HCT116 (cell line): ENCODE results near the gene TMEM61.

ENCODE experiments used
- ATF3 ChIP-seq: IDR thresholded peaks from 2 replicates; pipeline ENCODE4 v1.6.1; 2012
- CBX3 ChIP-seq: IDR thresholded peaks from 2 replicates; pipeline ENCODE4 v1.6.1; 2012; ENCODE audit warnings: low read depth
- CTCF ChIP-seq, 3 experiments: fragments of 200-600 bp in 1 of 3; sonication (generic) in 1 of 3; IDR thresholded peaks in 2 of 3; conservative IDR thresholded peaks in 1 of 3; 2 replicates each; pipeline ENCODE4 v1.5.1; 2012 to 2017; ENCODE audit warnings: low read depth in 2 of 3, low read length in 2 of 3, antibody characterized with exemption in 1 of 3, borderline replicate concordance in 1 of 3, control low read depth in 1 of 3, mild to moderate bottlenecking in 1 of 3, mixed read lengths in 1 of 3, mixed run types in 1 of 3, moderate library complexity in 1 of 3; ENCODE audit not compliant: insufficient read depth in 1 of 3
- EZH2 ChIP-seq: fragments of 200-600 bp; sonication (generic); IDR thresholded peaks from 2 replicates; pipeline ENCODE4 v1.6.1; 2017; ENCODE audit warnings: antibody characterized with exemption, mixed run types
- EZH2phosphoT487 ChIP-seq: fragments of 200-600 bp; IDR thresholded peaks from 2 replicates; pipeline ENCODE4 v1.6.1; 2018; ENCODE audit warnings: antibody characterized with exemption, borderline replicate concordance
- JUND ChIP-seq: IDR thresholded peaks from 2 replicates; pipeline ENCODE4 v1.6.1; 2012
- MAX ChIP-seq: IDR thresholded peaks from 2 replicates; pipeline ENCODE4 v1.6.1; 2012
- POLR2A ChIP-seq: IDR thresholded peaks from 2 replicates; pipeline ENCODE4 v1.7.0; 2011; ENCODE audit warnings: borderline replicate concordance; ENCODE audit not compliant: insufficient read depth, insufficient read length; ENCODE audit errors: extremely low read depth
- POLR2AphosphoS5 ChIP-seq: IDR thresholded peaks from 2 replicates; pipeline ENCODE4 v1.6.1; 2011; ENCODE audit warnings: mild to moderate bottlenecking, low read depth, low read length, moderate library complexity
- REST ChIP-seq: IDR thresholded peaks from 2 replicates; pipeline ENCODE4 v1.6.1; 2012; ENCODE audit warnings: low read depth
- SP1 ChIP-seq: IDR thresholded peaks from 2 replicates; pipeline ENCODE4 v1.6.1; 2012; ENCODE audit warnings: low read depth
- SRF ChIP-seq: IDR thresholded peaks from 2 replicates; pipeline ENCODE4 v1.6.1; 2012; ENCODE audit warnings: low read depth
- TCF7L2 ChIP-seq: IDR thresholded peaks from 2 replicates; pipeline ENCODE4 v1.7.0; 2011; ENCODE audit warnings: borderline replicate concordance, inconsistent platforms; ENCODE audit not compliant: insufficient read depth, insufficient read length; ENCODE audit errors: extremely low read depth

GRCh38 chr1:54987427-54987826 is 7.0 kb downstream of the TMEM61 start:
- TF ChIP-seq CTCF (IDR thresholded peaks at IDR 0.05 in 2 of 3, conservative IDR thresholded peaks at IDR 0.05 in 1 of 3; ENCODE audit: borderline replicate concordance in 1 of 3, insufficient read depth in 1 of 3, low read depth in 2 of 3, low read length in 2 of 3): no peak
- TF ChIP-seq SP1: no peak
- no peak for TF ChIP-seq POLR2AphosphoS5
- TF ChIP-seq EZH2: no peak
- TF ChIP-seq CBX3: no peak
- TF ChIP-seq POLR2A: no peak
- no peak for TF ChIP-seq REST
- TF ChIP-seq MAX: no peak
- TF ChIP-seq ATF3: no peak
- no peak for TF ChIP-seq TCF7L2
- no peak for TF ChIP-seq SRF
- TF ChIP-seq EZH2phosphoT487: no peak
- no peak for TF ChIP-seq JUND
